ENCODE results near the gene DPCD. TPM values are rescaled to one million over a fixed set of nuclear protein-coding genes. Genes with fewer than 3 reads are reported as not detected.

DPCD gene
- total and polyA plus RNA-seq, 2 donors (not counting 3 experiments of a cell fraction or from before 2014, with no cell fraction given): 25.3 to 39.3 TPM

DNA sequence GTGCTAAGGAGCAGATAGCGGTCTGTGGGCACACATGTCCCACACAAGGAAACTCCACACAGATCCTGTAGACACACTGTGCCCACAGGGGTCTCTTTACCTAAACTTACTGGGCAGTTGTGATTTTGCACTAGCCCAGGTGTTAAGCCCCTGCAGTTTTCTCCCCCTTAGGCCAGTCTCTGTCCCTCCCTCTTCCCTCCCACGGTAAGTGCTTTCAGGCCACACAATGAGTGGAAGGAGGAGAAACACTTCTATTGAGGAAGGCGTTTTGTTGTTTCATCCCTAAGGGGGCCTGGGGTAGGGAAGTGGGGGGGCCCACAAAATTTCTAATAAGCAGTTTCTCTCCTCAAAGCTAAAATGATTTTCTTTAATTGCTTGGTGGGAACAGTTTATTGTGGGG is 55.4 kb downstream of the DPCD start:
- Histone ChIP-seq H2AFZ (ENCODE audit: low read depth, low read length) (no peak overlapping the region), H3K9me1 (replicated peaks; ENCODE audit: control insufficient read depth, extremely low read depth, insufficient read depth, low read length) (no peaks in the 10 kb centered on the region), H3K79me2 (ENCODE audit: control insufficient read depth, insufficient read depth, low read length) (no peaks in the 10 kb centered on the region), H3K27ac (ENCODE audit: insufficient read depth, low read depth, low read length) (no peak overlapping the region), H3K27me3 (ENCODE audit: control insufficient read depth in 2 of 2, insufficient read depth in 2 of 2, low read length in 2 of 2) (no peaks in the 10 kb centered on the region), H3K4me1 (ENCODE audit: control insufficient read depth, extremely low read depth, insufficient read depth, low read length) (no peaks in the 10 kb centered on the region), H3K9ac (replicated peaks; ENCODE audit: extremely low read depth, insufficient read depth, low read length) (no peak overlapping the region), H3K36me3 (ENCODE audit: control insufficient read depth in 2 of 2, extremely low read depth in 1 of 2, insufficient read depth in 2 of 2, low read length in 2 of 2) (peaks cover 0 to 2% of the 10 kb centered on the region in 2 experiments), H3K4me2 (ENCODE audit: insufficient read depth, low read length) (no peak overlapping the region), H3K9me3 (replicated peaks; ENCODE audit: control insufficient read depth, insufficient read depth, low read length) (no peaks in the 10 kb centered on the region), H3K4me3 (replicated peaks in 1 of 3; ENCODE audit: insufficient read depth in 1 of 3, low read depth in 1 of 3, low read length in 3 of 3) (no peak overlapping the region), H4K20me1 (replicated peaks; ENCODE audit: control insufficient read depth, extremely low read depth, insufficient read depth, low read length) (no peaks in the 10 kb centered on the region)
- FAIRE-seq (no peak), DNase-seq (ENCODE audit: low read depth, low spot score) (no peak)
- ChIA-PET CTCF (no interaction called here), POLR2A (no interaction called here)
- no TSS peak for BruUV-seq (replicated peaks)
- intact Hi-C loops (cut with micrococcal nuclease): no loop called here
- no peak for TF ChIP-seq EZH2 (IDR thresholded peaks at IDR 0.05; ENCODE audit: borderline replicate concordance, low read depth, low read length, severe bottlenecking)
- TF ChIP-seq, protein P1, sequence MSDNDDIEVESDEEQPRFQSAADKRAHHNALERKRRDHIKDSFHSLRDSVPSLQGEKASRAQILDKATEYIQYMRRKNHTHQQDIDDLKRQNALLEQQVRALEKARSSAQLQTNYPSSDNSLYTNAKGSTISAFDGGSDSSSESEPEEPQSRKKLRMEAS (IDR thresholded peaks at IDR 0.05; ENCODE audit: insufficient read depth, insufficient read length): no peak
- no peak for TF ChIP-seq GATA2 (IDR thresholded peaks at IDR 0.05; ENCODE audit: insufficient read depth, insufficient read length, low read depth, low read length)
- TF ChIP-seq POLR2AphosphoS5 (IDR thresholded peaks at IDR 0.05; ENCODE audit: insufficient read depth, low read depth, low read length): no peak
- no peak for TF ChIP-seq FOS (IDR thresholded peaks at IDR 0.05; ENCODE audit: borderline replicate concordance, insufficient read depth, low read length)
- TF ChIP-seq POLR2A (IDR thresholded peaks at IDR 0.05; ENCODE audit: low read depth, low read length): no peak
- dilution Hi-C loops (cut with MboI; ENCODE audit: extremely low pct_ligation_motif_present, low sequenced_read_pairs): no loop called here

DNA sequence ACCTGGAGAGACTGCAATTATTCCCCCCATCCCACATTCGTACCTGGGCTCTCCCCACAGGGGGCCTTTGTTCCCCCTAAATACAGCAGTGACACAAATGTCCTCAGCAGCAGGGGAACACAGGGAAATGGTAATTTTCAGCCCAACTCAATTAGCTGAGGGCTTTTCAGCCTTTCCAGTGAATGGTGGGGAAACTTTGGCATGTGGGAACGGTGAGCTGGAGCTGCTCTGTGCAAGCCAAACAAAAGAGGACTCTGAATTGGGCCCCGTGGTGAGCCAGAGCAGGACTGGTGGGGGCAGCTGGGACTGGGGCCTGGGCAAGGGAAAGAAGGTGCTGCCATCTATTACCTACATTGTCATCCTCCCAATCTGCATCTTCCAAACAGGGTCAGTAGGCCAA is 55.9 kb downstream of the DPCD start:
- intact Hi-C loops (cut with micrococcal nuclease) (no loop called here), dilution Hi-C loops (cut with MboI; ENCODE audit: extremely low pct_ligation_motif_present, low sequenced_read_pairs) (no loop called here)
- Histone ChIP-seq H3K36me3 (ENCODE audit: control insufficient read depth in 2 of 2, extremely low read depth in 1 of 2, insufficient read depth in 2 of 2, low read length in 2 of 2) (peaks cover 0 to 2% of the 10 kb centered on the region in 2 experiments), H2AFZ (ENCODE audit: low read depth, low read length) (no peak overlapping the region), H3K9ac (replicated peaks; ENCODE audit: extremely low read depth, insufficient read depth, low read length) (no peak overlapping the region), H3K27me3 (ENCODE audit: control insufficient read depth in 2 of 2, insufficient read depth in 2 of 2, low read length in 2 of 2) (no peaks in the 10 kb centered on the region), H3K4me1 (ENCODE audit: control insufficient read depth, extremely low read depth, insufficient read depth, low read length) (no peaks in the 10 kb centered on the region), H4K20me1 (replicated peaks; ENCODE audit: control insufficient read depth, extremely low read depth, insufficient read depth, low read length) (no peaks in the 10 kb centered on the region), H3K4me3 (replicated peaks in 1 of 3; ENCODE audit: insufficient read depth in 1 of 3, low read depth in 1 of 3, low read length in 3 of 3) (no peak overlapping the region), H3K4me2 (ENCODE audit: insufficient read depth, low read length) (no peak overlapping the region), H3K9me3 (replicated peaks; ENCODE audit: control insufficient read depth, insufficient read depth, low read length) (no peaks in the 10 kb centered on the region), H3K79me2 (ENCODE audit: control insufficient read depth, insufficient read depth, low read length) (no peaks in the 10 kb centered on the region), H3K27ac (ENCODE audit: insufficient read depth, low read depth, low read length) (no peak overlapping the region), H3K9me1 (replicated peaks; ENCODE audit: control insufficient read depth, extremely low read depth, insufficient read depth, low read length) (no peaks in the 10 kb centered on the region)
- no TSS peak for BruUV-seq (replicated peaks)
- ChIA-PET POLR2A (no interaction called here), CTCF (no interaction called here)
- TF ChIP-seq JUN (IDR thresholded peaks at IDR 0.05; ENCODE audit: borderline replicate concordance, insufficient read depth, insufficient read length, low read depth) (no peak), CTCF (IDR thresholded peaks at IDR 0.05; ENCODE audit: extremely low read depth in 1 of 2, insufficient read depth in 1 of 2, low read depth in 1 of 2, low read length in 2 of 2) (no peak), GATA2 (IDR thresholded peaks at IDR 0.05; ENCODE audit: insufficient read depth, insufficient read length, low read depth, low read length) (no peak), POLR2AphosphoS5 (IDR thresholded peaks at IDR 0.05; ENCODE audit: insufficient read depth, low read depth, low read length) (no peak), MYC (IDR thresholded peaks at IDR 0.05; ENCODE audit: low read depth, low read length) (no peak), EZH2 (IDR thresholded peaks at IDR 0.05; ENCODE audit: borderline replicate concordance, low read depth, low read length, severe bottlenecking) (no peak), POLR2A (IDR thresholded peaks at IDR 0.05; ENCODE audit: low read depth, low read length) (no peak), FOS (IDR thresholded peaks at IDR 0.05; ENCODE audit: borderline replicate concordance, insufficient read depth, low read length) (no peak)
- TF ChIP-seq, protein P1 (IDR thresholded peaks at IDR 0.05; ENCODE audit: insufficient read depth, insufficient read length): no peak
- no peak for DNase-seq (ENCODE audit: low read depth, low spot score)
- no peak for FAIRE-seq

Data from endothelial cell of umbilical vein (primary cell).